M059J (cell line): ENCODE measurements around the gene WNT7B. TPM values are rescaled to one million over a fixed set of nuclear protein-coding genes. Genes with fewer than 3 reads are reported as not detected.

ENCODE experiments used
- DNase-seq: peaks from one replicate; pipeline ENCODE4 v3.0.0-alpha.2; 2012; ENCODE audit warnings: low read depth
- total RNA-seq: library from RNA; depleted of rRNA; stranded (reverse); fragments of >200 nt; shearing (Covaris generic); gene quantifications from 2 replicates; pipeline ENCODE4 v1.2.3, GENCODE V29; 2014

WNT7B gene
- total RNA-seq, 1 experiment from 2014 or later: 26.6 TPM

DNA sequence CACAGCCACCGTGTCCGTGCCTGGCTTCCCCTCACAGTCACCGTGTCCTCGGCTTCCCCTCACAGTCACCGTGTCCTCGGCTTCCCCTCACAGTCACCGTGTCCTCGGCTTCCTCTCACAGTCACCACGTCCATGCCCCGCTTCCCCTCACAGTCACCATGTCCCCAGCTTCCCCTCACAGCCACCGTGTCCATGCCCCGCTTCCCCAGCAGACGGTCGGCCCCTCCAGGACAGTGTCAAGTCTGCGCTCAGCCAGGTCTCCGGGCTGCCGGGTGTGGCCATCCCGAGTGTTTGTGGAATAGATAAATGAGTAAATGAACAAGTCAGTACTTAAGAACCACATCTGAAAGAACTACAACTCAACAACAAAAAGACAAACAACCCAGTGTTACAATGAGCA lies 23.8 kb downstream of the WNT7B start:
- no peak for DNase-seq

DNA sequence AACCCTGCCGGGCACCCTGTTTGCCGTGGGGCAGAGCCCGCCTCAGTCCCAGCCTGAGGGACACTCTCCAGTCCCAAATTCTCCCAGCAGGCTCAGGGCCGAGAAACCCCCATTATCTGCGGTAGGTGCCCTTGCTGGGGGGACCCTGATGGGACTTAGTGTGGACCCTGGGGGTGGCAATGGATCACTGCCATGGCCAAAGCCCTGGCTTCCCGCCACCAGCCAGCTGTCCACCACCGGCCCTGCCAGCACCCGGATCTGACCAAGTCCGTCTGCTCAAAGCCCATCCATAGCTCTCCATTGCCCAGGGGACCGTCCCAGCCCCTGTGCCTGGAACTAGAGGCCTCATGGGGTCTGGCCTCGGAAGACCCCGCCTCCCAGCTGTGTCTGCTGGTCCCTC lies 24.4 kb downstream of the WNT7B start:
- DNase-seq: no peak

DNA sequence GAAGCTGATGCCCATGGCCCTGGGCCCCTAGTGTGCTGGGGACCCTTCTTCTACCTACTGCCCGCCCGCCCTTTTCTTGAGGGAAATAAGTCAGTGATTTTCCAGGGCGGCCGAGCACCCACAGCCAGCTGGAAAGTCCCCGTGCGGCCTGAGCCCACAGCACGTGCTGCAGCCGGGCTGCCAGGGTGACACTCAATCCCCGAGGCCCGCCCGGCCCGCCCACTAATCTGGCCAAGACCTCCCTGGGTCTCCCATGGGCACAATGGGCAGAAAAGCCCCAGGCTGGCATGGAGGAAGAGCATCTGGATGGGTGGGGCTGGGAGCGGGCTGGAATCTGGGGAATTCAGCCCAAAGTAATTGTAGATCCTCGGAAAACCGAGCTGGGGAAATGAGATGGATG lies 24.8 kb downstream of the WNT7B start:
- DNase-seq: no peak

DNA sequence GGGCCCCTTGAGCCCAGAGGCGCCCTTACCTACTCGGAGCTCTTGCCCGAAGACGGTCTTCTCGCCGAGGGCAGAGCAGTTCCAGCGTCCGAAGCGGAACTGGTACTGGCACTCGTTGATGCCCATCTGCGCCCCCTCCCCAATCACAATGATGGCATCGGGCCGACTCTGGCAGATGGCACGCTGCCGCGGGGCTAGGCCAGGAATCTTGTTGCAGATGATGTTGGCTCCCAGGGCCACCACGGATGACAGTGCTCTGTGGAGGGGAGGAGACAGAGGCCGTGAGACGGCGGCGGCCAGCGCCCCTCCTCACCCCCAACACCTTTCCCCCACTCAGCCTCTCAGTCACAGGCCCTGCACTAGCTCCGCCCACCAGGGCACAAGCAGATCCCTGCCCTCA lies 27.1 kb downstream of the WNT7B start:
- no peak for DNase-seq

DNA sequence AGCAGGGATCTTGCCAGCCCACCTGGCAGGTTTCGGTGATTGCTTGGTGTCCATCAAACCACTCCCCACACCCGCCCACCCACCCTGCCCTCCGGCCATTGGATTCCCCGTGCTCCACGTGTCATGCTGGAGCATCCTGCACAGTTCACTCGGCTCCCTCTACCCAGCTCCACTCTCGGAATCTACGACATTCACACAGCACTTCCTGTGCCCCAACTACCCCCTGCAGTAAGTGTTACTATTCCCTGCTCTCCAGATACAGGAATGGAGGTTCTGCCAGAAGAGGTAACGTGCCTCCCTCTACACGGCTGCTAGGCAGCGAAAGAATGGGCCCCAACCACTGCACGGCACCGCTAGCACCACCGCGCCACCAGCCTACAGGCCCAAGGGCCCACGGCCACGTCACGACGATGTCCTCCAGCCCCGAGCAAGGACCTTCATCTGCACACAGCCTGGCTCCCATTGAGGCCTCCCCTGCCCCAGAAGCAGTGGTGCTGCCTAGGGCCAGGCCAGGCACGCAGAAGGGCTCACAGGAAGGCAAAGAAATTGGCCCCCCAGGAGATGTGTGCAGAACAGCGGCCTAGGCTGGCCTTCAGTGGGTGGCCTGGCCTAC lies 27.6 kb downstream of the WNT7B start:
- DNase-seq: no peak

DNA sequence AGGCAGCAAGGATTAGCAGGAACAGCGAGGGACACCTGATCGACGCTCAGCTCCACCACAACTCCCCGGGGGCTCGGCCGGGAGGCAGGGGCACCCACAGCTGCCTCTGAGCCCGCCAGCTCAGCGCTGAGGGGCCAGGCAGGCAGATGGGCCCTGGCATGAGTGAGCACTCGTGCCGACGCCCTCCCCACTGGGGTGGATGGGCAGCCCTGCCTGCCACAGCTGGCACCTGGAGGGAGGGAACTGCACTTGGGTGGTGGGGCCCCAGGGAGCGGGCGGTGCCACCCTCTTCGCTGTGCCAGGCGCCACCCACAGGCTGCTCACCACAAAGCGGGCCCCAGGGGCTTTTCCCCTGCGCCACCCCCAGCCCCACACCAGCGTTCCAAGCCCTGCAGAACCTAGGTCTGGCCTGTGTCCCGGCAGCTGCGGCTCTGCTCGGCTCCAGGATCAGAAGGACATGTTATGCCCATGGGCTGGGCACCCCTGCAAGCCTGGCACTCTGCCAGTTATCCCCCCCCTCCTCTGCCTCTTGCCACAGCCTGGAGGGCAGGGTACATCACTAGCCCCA lies 28.8 kb downstream of the WNT7B start:
- no peak for DNase-seq

GRCh38 chr22:45946805-45947600 lies 30.0 kb downstream of the WNT7B start:
- no peak for DNase-seq

- DNase-seq: no peak
Observed at GRCh38 chr22:45945621-45946106, 31.3 kb downstream of the WNT7B start.

GRCh38 chr22:45942787-45943493 lies 34.0 kb downstream of the WNT7B start:
- DNase-seq: no peak

DNA sequence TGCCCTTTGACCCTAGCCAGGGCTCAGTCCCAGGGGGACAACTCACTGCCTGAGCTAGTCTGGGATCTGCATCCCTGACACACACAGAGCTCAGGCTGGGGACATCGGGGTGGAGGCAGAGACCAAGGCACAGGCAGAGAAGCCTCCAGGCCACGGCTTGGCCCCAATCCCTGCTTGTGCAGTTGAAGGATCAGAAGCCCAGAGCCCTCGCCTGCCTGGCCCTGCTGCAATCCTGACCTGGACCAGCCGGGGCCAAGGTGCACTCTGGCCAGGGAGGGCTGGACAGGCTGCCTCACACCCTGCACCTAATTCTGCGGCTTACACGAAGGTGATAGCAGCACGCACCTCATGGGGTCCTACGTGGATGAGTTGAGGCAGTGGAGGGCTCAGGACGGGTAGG lies 34.6 kb downstream of the WNT7B start:
- DNase-seq: no peak

DNA sequence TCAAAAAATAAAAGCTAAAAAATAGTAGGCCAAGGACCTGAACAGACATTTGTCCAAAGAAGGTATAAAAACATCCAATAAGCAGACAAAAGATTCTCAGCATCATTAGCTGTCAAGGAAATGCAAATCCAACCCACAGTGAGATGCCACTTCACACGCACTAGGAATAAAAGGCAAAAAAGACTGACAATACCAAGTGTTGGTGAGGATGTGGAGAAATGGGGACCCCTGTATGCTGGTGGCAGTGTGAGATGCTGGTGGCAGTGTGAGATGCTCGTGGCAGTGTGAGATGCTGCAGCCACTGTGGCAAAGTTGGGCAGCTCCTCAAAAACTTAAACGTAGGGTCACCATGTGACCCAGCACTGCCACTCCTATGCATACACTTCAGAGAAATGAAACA lies 38.0 kb downstream of the WNT7B start:
- no peak for DNase-seq

DNA sequence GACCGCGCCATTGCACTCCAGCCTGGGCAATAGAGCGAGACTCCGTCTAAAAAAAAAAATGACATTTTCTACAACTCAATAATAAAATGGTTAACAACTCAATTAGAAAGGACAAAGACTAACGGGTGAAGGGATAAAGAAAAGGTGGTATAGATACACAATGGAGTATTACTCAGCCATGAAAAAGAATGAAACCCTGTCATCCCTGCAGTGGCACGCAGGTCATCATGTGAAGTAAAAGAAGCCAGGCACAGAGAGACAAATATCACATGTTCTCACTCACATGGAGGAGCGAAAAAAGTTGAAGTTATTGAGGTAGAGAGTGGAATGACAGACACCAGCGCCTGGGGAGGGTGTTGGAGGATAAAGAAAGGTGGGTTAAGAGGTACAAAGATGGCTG lies 39.0 kb downstream of the WNT7B start:
- DNase-seq: no peak

DNA sequence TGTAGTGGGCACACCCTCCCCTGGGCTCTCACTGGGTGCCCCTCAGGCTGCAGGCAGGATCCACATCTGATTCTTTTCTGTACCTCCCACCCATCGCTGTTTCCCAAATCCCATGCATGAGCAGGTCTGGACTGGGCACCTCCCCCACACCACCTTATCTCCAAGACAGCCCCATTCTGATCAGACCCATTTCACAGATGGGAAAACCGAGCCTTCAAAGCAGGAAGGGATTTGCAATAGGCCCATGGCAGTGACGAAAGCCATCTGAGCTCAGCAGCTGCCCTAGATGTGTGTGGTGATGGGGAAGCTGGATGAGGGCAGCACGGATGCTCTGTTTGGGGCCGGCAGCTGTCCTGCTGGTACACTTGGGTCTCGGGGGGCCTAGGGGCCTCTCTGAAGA lies 41.4 kb downstream of the WNT7B start:
- DNase-seq: no peak

DNA sequence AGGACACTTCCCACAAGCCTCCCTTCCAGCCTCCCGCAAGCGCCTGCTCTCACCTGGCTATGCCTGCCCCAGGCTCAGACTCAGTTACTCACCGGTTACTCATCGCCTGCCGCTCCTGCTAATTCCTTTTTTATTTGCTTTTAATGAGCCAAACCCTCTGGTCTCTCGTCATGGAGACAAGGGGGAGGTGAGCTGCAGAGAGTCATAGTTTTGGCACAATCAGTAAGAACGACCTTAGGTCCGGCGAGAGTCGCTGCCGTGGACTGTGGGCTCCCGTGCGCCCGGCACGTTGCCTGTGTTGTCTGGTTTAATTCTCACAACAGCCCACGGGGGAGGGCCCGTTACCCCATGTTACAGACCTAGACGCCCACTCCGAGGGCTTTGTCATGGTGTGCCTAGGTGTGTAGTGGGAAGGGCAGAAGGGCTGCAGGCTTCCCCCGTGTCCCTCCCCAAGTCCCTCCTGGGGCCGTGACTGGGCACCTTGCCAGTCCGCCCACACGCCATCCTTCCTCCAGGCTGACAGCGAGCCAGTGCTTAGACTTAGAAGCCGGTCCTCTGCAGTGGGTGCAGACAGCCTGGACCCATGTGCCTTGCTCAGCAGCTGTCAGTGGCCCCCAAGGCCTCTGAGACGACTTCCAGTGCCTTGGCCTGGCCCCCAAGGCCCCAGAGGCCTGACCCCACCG lies 42.2 kb downstream of the WNT7B start:
- peak; percentile 98 for DNase-seq

DNA sequence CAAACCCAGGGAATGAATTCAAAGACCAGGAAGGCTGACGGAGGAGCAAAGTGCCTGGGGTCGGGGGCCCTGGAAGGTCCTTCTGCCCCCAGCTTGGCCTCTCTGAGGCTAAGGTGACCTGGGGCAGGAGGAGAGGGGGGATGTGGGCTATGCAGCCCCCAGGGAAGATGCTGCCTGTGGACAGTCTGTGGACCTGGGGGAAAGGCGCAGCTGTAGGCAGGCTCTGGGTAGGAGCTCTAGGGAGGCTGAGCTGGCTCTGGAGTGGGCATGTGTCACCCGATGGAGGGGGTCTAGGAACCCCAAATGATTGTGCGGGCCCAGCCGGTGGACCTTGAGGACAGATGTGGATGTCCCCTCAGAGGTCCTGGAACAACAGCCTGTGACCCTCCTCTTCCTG lies 42.8 kb downstream of the WNT7B start:
- DNase-seq: no peak

GRCh38 chr22:45933506-45934167 lies 43.3 kb downstream of the WNT7B start:
- no peak for DNase-seq

DNA sequence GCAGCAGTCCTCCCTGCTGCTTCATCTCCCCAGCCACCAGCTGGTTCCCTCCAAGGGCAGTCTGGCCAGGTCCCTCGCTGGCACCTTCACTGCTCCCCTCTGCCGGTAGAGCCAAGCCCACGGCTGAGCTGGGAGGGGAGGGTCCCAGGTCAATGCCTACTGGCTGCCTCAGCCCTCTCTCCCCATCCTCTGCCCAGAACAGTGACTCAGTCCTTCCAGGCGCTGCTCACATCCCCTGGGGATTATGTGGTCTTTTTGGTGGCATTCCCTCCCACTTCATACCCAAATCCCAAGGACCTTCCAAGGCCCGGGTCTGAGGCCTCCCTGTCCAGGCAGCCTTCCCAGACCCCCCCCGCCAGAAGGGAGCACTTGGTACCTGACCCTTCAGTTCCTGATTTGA lies 44.9 kb downstream of the WNT7B start:
- DNase-seq: peak; percentile 75

DNA sequence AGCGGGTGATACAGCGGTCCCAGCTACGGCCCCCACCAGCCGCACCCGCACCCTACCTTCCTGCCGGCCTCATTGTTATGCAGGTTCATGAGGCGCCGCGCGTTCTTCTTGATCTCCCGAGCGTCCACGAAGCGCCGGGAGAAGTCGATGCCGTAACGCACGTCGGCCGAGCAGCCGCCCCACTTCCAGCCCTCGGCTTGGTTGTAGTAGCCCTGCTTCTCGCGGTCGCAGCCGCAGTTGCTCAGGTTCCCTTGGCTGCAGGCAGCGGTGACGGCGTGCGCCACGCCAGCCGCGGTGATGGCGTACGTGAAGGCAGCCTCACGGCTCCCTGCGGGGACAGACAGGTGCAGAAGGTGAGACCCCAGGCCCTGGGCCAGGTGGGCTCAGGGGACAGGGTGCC lies 45.9 kb downstream of the WNT7B start:
- no peak for DNase-seq

- no peak for DNase-seq
Observed at GRCh38 chr22:45930324-45930723, 46.6 kb downstream of the WNT7B start.

- DNase-seq: no peak
Observed at GRCh38 chr22:45929649-45930048, 47.3 kb downstream of the WNT7B start.

DNA sequence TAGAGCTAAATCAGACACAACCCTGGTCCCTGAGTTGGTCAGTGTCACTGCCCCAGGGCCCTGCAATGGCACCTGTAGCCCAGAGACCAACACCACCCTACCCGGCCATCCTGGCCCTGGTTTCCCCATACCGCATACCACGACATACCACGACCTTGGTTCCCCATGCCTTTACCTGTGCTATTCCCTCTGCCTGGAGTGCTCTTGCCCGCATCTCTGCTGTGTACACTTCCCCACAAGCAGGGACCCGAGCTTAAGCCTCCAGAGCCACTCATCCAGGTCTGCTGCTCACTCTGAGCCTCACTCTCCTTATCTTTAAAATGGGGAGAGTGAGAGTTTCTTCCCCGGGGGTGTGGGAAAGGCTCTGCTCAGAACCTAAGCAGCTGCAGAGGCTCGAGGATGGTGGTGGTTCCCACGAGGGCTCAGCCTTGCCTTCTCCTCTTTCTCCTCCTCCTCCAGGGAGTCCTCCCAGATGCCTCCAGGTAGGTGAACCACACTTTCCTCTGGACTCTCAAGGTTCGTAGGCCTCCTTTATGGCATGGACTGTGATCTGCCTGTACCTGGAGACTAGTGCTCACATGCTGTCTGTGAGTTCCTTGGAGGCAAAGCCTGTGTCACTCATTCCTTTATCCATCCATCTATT lies 48.1 kb downstream of the WNT7B start:
- no peak for DNase-seq
